IMR-90 (cell line): ENCODE data around the gene PIP5K1B. TPM values are rescaled to one million over a fixed set of nuclear protein-coding genes. Genes with fewer than 3 reads are reported as not detected.

ENCODE experiments used
- ATAC-seq: fragments of 200-7000 bp; cut with Tn5 transposase; 2 replicates; pipeline ENCODE4 v1.9.1; 2020; ENCODE audit warnings: low read depth, mild to moderate bottlenecking, moderate library complexity
- BruUV-seq: library from RNA; stranded (reverse); fragments of 400-500 nt; replicated peaks from 2 replicates; lab custom pipeline; 2021; lab: Mats Ljungman, UMichigan
- CTCF ChIA-PET: fragments of 300-600 bp; formaldehyde crosslinking; extraction: SDS; loops from one replicate; lab custom pipeline; 2021; ENCODE audit warnings: antibody characterized with exemption; lab: Yijun Ruan, JAX
- POLR2A ChIA-PET: fragments of 300-600 bp; sonication (Branson Sonifier 250); formaldehyde crosslinking; loops from one replicate; lab custom pipeline; 2022; ENCODE audit warnings: antibody characterized with exemption; ENCODE audit not compliant: unreplicated experiment; lab: Charles Lee
- DNase-seq: peaks from one replicate; pipeline ENCODE4 v3.0.0; 2013
- H2AFZ ChIP-seq: replicated peaks from 2 replicates; pipeline ENCODE3; 2013; ENCODE audit warnings: low read length, mild to moderate bottlenecking; ENCODE audit not compliant: poor library complexity
- H2AK5ac ChIP-seq: 2 replicates; pipeline ENCODE4 v1.6.1; 2013; ENCODE audit warnings: low read depth, low read length, inconsistent platforms
- H2AK9ac ChIP-seq: replicated peaks from 2 replicates; pipeline ENCODE3; 2013; ENCODE audit warnings: mild to moderate bottlenecking, low read depth, low read length, moderate library complexity; ENCODE audit not compliant: poor library complexity
- H2BK120ac ChIP-seq: 2 replicates; pipeline ENCODE4 v1.6.1; 2013; ENCODE audit warnings: low read depth, low read length, inconsistent platforms
- H2BK15ac ChIP-seq: 3 replicates; pipeline ENCODE4 v1.6.1; 2013; ENCODE audit warnings: low read depth, low read length, inconsistent platforms
- H2BK20ac ChIP-seq: 2 replicates; pipeline ENCODE4 v1.6.1; 2013; ENCODE audit warnings: low read depth, mild to moderate bottlenecking, inconsistent platforms, low read length, moderate library complexity
- H2BK5ac ChIP-seq: 2 replicates; pipeline ENCODE4 v1.6.1; 2013; ENCODE audit warnings: mild to moderate bottlenecking, low read depth, low read length, inconsistent platforms; ENCODE audit not compliant: poor library complexity, severe bottlenecking
- H3K14ac ChIP-seq: replicated peaks from 2 replicates; pipeline ENCODE4 v1.6.1; 2013; ENCODE audit warnings: low read depth, low read length, inconsistent platforms
- H3K18ac ChIP-seq: 2 replicates; pipeline ENCODE4 v1.6.1; 2013; ENCODE audit warnings: low read depth, low read length, control low read depth
- H3K23ac ChIP-seq: 2 replicates; pipeline ENCODE4 v1.6.1; 2013; ENCODE audit warnings: low read depth, low read length, inconsistent platforms
- H3K27ac ChIP-seq: 2 replicates; pipeline ENCODE4 v1.5.1; 2013; ENCODE audit warnings: mild to moderate bottlenecking, control low read depth, low read length; ENCODE audit not compliant: insufficient read depth
- H3K27me3 ChIP-seq: 2 replicates; pipeline ENCODE4 v1.6.1; 2013; ENCODE audit warnings: low read length; ENCODE audit not compliant: control insufficient read depth, insufficient read depth
- H3K36me3 ChIP-seq: 2 replicates; pipeline ENCODE4 v1.6.1; 2013; ENCODE audit warnings: low read length, mixed read lengths; ENCODE audit not compliant: control insufficient read depth, insufficient read depth
- H3K4ac ChIP-seq: 2 replicates; pipeline ENCODE4 v1.6.1; 2013; ENCODE audit warnings: low read depth, low read length, inconsistent platforms
- H3K4me1 ChIP-seq: 2 replicates; pipeline ENCODE4 v1.6.1; 2013; ENCODE audit warnings: low read length, mixed read lengths; ENCODE audit not compliant: control insufficient read depth, insufficient read depth
- H3K4me2 ChIP-seq: 2 replicates; pipeline ENCODE4 v1.6.1; 2013; ENCODE audit warnings: low read depth, mild to moderate bottlenecking, control low read depth, low read length, moderate library complexity
- H3K4me3 ChIP-seq: 2 replicates; pipeline ENCODE4 v1.5.1; 2013; ENCODE audit warnings: low read depth, mild to moderate bottlenecking, control low read depth, low read length, moderate library complexity; ENCODE audit not compliant: insufficient read depth
- H3K56ac ChIP-seq: 2 replicates; pipeline ENCODE4 v1.6.1; 2013; ENCODE audit warnings: low read length, inconsistent platforms; ENCODE audit not compliant: insufficient read depth; ENCODE audit errors: extremely low read depth
- H3K79me1 ChIP-seq, 2 experiments: 2 replicates each; pipeline ENCODE4 v1.6.1; 2013; ENCODE audit warnings: low read length in 2 of 2, inconsistent platforms in 1 of 2, low read depth in 1 of 2
- H3K9ac ChIP-seq: 2 replicates; pipeline ENCODE4 v1.6.1; 2013; ENCODE audit warnings: low read depth, low read length, control low read depth
- H3K9me1 ChIP-seq: 2 replicates; pipeline ENCODE4 v1.6.1; 2013; ENCODE audit warnings: low read length, inconsistent platforms; ENCODE audit not compliant: insufficient read depth
- H3K9me3 ChIP-seq: 2 replicates; pipeline ENCODE4 v1.6.1; 2013; ENCODE audit warnings: low read length; ENCODE audit not compliant: control insufficient read depth, insufficient read depth
- H4K20me1 ChIP-seq: 2 replicates; pipeline ENCODE4 v1.6.1; 2013; ENCODE audit warnings: low read length, inconsistent platforms; ENCODE audit not compliant: insufficient read depth
- H4K5ac ChIP-seq: 2 replicates; pipeline ENCODE4 v1.6.1; 2013; ENCODE audit warnings: mild to moderate bottlenecking, low read depth, low read length, control low read depth
- H4K8ac ChIP-seq, 2 experiments: 2 replicates each; pipeline ENCODE4 v1.6.1; 2013; ENCODE audit warnings: low read depth in 2 of 2, low read length in 2 of 2, control low read depth in 1 of 2, inconsistent platforms in 1 of 2
- H4K91ac ChIP-seq: 2 replicates; pipeline ENCODE4 v1.6.1; 2013; ENCODE audit warnings: low read depth, low read length, inconsistent platforms; ENCODE audit not compliant: insufficient read depth
- CEBPB ChIP-seq: IDR thresholded peaks from 2 replicates; pipeline ENCODE4 v1.6.1; 2012; ENCODE audit warnings: low read depth, low read length, improper control_type of control experiment
- CHD1 ChIP-seq: IDR thresholded peaks from 2 replicates; pipeline ENCODE4 v1.6.1; 2012; ENCODE audit warnings: low read depth, low read length, improper control_type of control experiment
- CTCF ChIP-seq: conservative IDR thresholded peaks from 2 replicates; pipeline ENCODE4 v1.5.1; 2012; ENCODE audit warnings: mild to moderate bottlenecking, low read depth, low read length, improper control_type of control experiment
- ELK1 ChIP-seq: fragments of 150-350 bp; IDR thresholded peaks from 2 replicates; pipeline ENCODE4 v1.6.1; 2016; ENCODE audit warnings: low read depth, mild to moderate bottlenecking, low read length, moderate library complexity, borderline replicate concordance
- MAZ ChIP-seq: IDR thresholded peaks from 2 replicates; pipeline ENCODE4 v1.6.1; 2012; ENCODE audit warnings: low read depth, mild to moderate bottlenecking, low read length, improper control_type of control experiment, moderate library complexity, borderline replicate concordance
- MXI1 ChIP-seq: IDR thresholded peaks from 2 replicates; pipeline ENCODE4 v1.6.1; 2012; ENCODE audit warnings: low read depth, mild to moderate bottlenecking, low read length, moderate library complexity, borderline replicate concordance
- RFX5 ChIP-seq: IDR thresholded peaks from 2 replicates; pipeline ENCODE4 v1.8.0; 2012; ENCODE audit warnings: low read depth, mild to moderate bottlenecking, low read length, moderate library complexity
- SMC3 ChIP-seq: fragments of 150-350 bp; IDR thresholded peaks from 2 replicates; pipeline ENCODE4 v1.6.1; 2016; ENCODE audit warnings: low read depth, mild to moderate bottlenecking, antibody characterized with exemption, low read length, moderate library complexity
- dilution Hi-C: fragments of 300-500 bp; cut with HindIII; formaldehyde crosslinking; loops from one replicate; pipeline ENCODE4 v1.14.3; 2018; ENCODE audit warnings: low sequenced_read_pairs; ENCODE audit not compliant: unreplicated experiment
- in situ Hi-C: fragments of 300-500 bp; cut with MboI; formaldehyde crosslinking; loops from 3 replicates; pipeline ENCODE4 v1.14.3; 2019; ENCODE audit warnings: low sequenced_read_pairs, inconsistent platforms, mixed read lengths
- intact Hi-C: fragments of 100-400 bp; cut with micrococcal nuclease; formaldehyde crosslinking; loops from 2 replicates; pipeline ENCODE4 v1.10.0; 2022
- polyA plus RNA-seq, 3 experiments: library from polyadenylated mRNA; depleted of rRNA; stranded (reverse); fragments of >200 nt; gene quantifications; 2 replicates each; pipeline ENCODE4 v1.2.3, GENCODE V29; 2012; ENCODE audit warnings: low replicate concordance in 1 of 3
- total RNA-seq: library from RNA; depleted of rRNA; stranded (reverse); fragments of >200 nt; gene quantifications from 2 replicates; pipeline ENCODE4 v1.2.3, GENCODE V29; 2012

Gene PIP5K1B
- total and polyA plus RNA-seq, 2 of the 4 experiments (the other 2 are of a cell fraction) = not detected

- ATAC-seq (no peak), DNase-seq (no peak)
- CTCF ChIA-PET = no interaction called here
- Histone ChIP-seq H3K27ac (no peak overlapping the region), H2AK9ac (no peak overlapping the region), H4K8ac (no peak overlapping the region), H2AFZ (no peak overlapping the region), H4K91ac (no peak overlapping the region), H2BK120ac (no peak overlapping the region), H3K56ac (no peak overlapping the region), H3K4me1 (no peaks in the 10 kb centered on the region), H3K9me3 (no peaks in the 10 kb centered on the region), H2BK20ac (no peak overlapping the region), H3K14ac (no peak overlapping the region), H3K9me1 (no peaks in the 10 kb centered on the region), H4K20me1 (no peaks in the 10 kb centered on the region), H3K9ac (no peak overlapping the region), H2BK5ac (no peak overlapping the region), H4K5ac (no peak overlapping the region), H3K4ac (no peak overlapping the region), H3K18ac (no peak overlapping the region), H2BK15ac (no peak overlapping the region), H3K23ac (no peak overlapping the region), H2AK5ac (no peak overlapping the region), H3K27me3 (no peaks in the 10 kb centered on the region), H3K4me2 (no peak overlapping the region), H3K79me1 (no peaks in the 10 kb centered on the region), H3K36me3 (no peaks in the 10 kb centered on the region), H3K4me3 (no peak overlapping the region)
- TF ChIP-seq CHD1 = no peak
- no peak for TF ChIP-seq CTCF
- no peak for TF ChIP-seq SMC3
- TF ChIP-seq MXI1 = no peak
- no peak for TF ChIP-seq RFX5
- TF ChIP-seq CEBPB = no peak
- TF ChIP-seq ELK1 = no peak
- no peak for TF ChIP-seq MAZ
- BruUV-seq = no TSS peak
- POLR2A ChIA-PET = no interaction called here
- intact Hi-C loops = no loop called here
- in situ Hi-C loops = no loop called here
- dilution Hi-C loops = no loop called here
Observed at GRCh38 chr9:68912561-68912960, 207.5 kb downstream of the PIP5K1B start.
